Measurements from ENCODE around the gene OR2A1. TPM values are rescaled to one million over a fixed set of nuclear protein-coding genes. Genes with fewer than 3 reads are reported as not detected.
"Not testable (repeated sequence)": the region's sequence is repeated elsewhere in the genome, so short reads cannot be mapped to it uniquely, and the experiment has no call there.

OR2A1 gene
- total and polyA plus RNA-seq, 2 experiments from 2014 or later, result 0.10 to 1.6 TPM

- 0 out of 2 replicates have a peak overlapping the region, but pooled peaks have one; percentile 53 for H3K27ac ChIP-seq (ENCODE audit: low read depth)
- peaks cover 19% of the 10 kb centered on the region for H3K4me1 Mint-ChIP-seq
- H2AFZ ChIP-seq; H3K36me3 ChIP-seq (ENCODE audit: insufficient read depth); H3K4me3 Mint-ChIP-seq; H4K20me1 ChIP-seq (replicated peaks; ENCODE audit: insufficient read depth); H3K9me3 Mint-ChIP-seq; H3K36me3 Mint-ChIP-seq (ENCODE audit: low read depth); ATAC-seq; H3K27ac Mint-ChIP-seq; H3K27me3 ChIP-seq (ENCODE audit: insufficient read depth); H3K4me3 ChIP-seq; H3K27me3 Mint-ChIP-seq (ENCODE audit: insufficient read depth, low read depth, poor library complexity); H3F3A ChIP-seq (replicated peaks; ENCODE audit: low read depth); H3K4me1 ChIP-seq (ENCODE audit: insufficient read depth); H3K9me2 ChIP-seq (ENCODE audit: insufficient read depth): not testable (repeated sequence)
- H3K79me2 ChIP-seq (replicated peaks; ENCODE audit: insufficient read depth), result peaks cover 14% of the 10 kb centered on the region
- H3K4me2 ChIP-seq, result peak overlapping the region; percentile 29
- DNase-seq (ENCODE audit: low spot score), result peak; percentile 0
Measured at GRCh38 chr7:144351667-144352066, 39.4 kb downstream of the OR2A1 start.

- H3K4me2 ChIP-seq, result peak within 1 kb of the TSS; percentile 65; the same call in 1 of the 2 replicates
- H2AFZ ChIP-seq; H3K36me3 Mint-ChIP-seq (ENCODE audit: low read depth); H3K9me2 ChIP-seq (ENCODE audit: insufficient read depth); H3K27me3 Mint-ChIP-seq (ENCODE audit: insufficient read depth, low read depth, poor library complexity); DNase-seq (ENCODE audit: low spot score); H3K27ac ChIP-seq (ENCODE audit: low read depth); H3F3A ChIP-seq (replicated peaks; ENCODE audit: low read depth); H3K9me3 Mint-ChIP-seq; H3K4me1 ChIP-seq (ENCODE audit: insufficient read depth); H3K27me3 ChIP-seq (ENCODE audit: insufficient read depth); H3K36me3 ChIP-seq (ENCODE audit: insufficient read depth); H4K20me1 ChIP-seq (replicated peaks; ENCODE audit: insufficient read depth): not testable (repeated sequence)
- peaks cover 19% of the 10 kb centered on the region for H3K4me1 Mint-ChIP-seq
- H3K79me2 ChIP-seq (replicated peaks; ENCODE audit: insufficient read depth), result peaks cover 20% of the 10 kb centered on the region
- ATAC-seq, result peak; percentile 90
- peak within 1 kb of the TSS; percentile 88 for H3K4me3 Mint-ChIP-seq
- peak within 1 kb of the TSS; percentile 87 for H3K27ac Mint-ChIP-seq
- peak within 1 kb of the TSS; percentile 51 for H3K4me3 ChIP-seq
Measured at GRCh38 chr7:144355176-144355822, 43.1 kb downstream of the OR2A1 start, which contains the start of gene ARHGEF5. TSS of gene ARHGEF5 (plus strand) at chr7:144355402. CDS start at chr7:144362670, 7,268 bp downstream.

GRCh38 chr7:144356185-144356584 lies 44.0 kb downstream of the OR2A1 start:
- H3K9me3 Mint-ChIP-seq; H4K20me1 ChIP-seq (replicated peaks; ENCODE audit: insufficient read depth); H3K4me2 ChIP-seq; H3K4me3 ChIP-seq; H3K9me2 ChIP-seq (ENCODE audit: insufficient read depth); ATAC-seq; H3F3A ChIP-seq (replicated peaks; ENCODE audit: low read depth); H3K36me3 ChIP-seq (ENCODE audit: insufficient read depth); H2AFZ ChIP-seq; DNase-seq (ENCODE audit: low spot score); H3K27me3 ChIP-seq (ENCODE audit: insufficient read depth); H3K27ac Mint-ChIP-seq; H3K4me1 ChIP-seq (ENCODE audit: insufficient read depth); H3K36me3 Mint-ChIP-seq (ENCODE audit: low read depth); H3K27ac ChIP-seq (ENCODE audit: low read depth); H3K27me3 Mint-ChIP-seq (ENCODE audit: insufficient read depth, low read depth, poor library complexity); H3K4me3 Mint-ChIP-seq: not testable (repeated sequence)
- H3K79me2 ChIP-seq (replicated peaks; ENCODE audit: insufficient read depth), result peaks cover 20% of the 10 kb centered on the region
- peaks cover 17% of the 10 kb centered on the region for H3K4me1 Mint-ChIP-seq

GRCh38 chr7:144356860-144357259 lies 44.6 kb downstream of the OR2A1 start:
- not testable (repeated sequence) for ATAC-seq; H3K27me3 Mint-ChIP-seq (ENCODE audit: insufficient read depth, low read depth, poor library complexity); H3K4me1 ChIP-seq (ENCODE audit: insufficient read depth); H3K27me3 ChIP-seq (ENCODE audit: insufficient read depth); H3K27ac Mint-ChIP-seq; H3K4me3 ChIP-seq; H2AFZ ChIP-seq; DNase-seq (ENCODE audit: low spot score); H3K36me3 Mint-ChIP-seq (ENCODE audit: low read depth); H3K4me3 Mint-ChIP-seq; H3K27ac ChIP-seq (ENCODE audit: low read depth); H3K9me2 ChIP-seq (ENCODE audit: insufficient read depth); H3K9me3 Mint-ChIP-seq; H4K20me1 ChIP-seq (replicated peaks; ENCODE audit: insufficient read depth); H3F3A ChIP-seq (replicated peaks; ENCODE audit: low read depth); H3K4me2 ChIP-seq; H3K36me3 ChIP-seq (ENCODE audit: insufficient read depth)
- H3K79me2 ChIP-seq (replicated peaks; ENCODE audit: insufficient read depth), result peaks cover 17% of the 10 kb centered on the region
- H3K4me1 Mint-ChIP-seq, result peaks cover 15% of the 10 kb centered on the region

GRCh38 chr7:144362061-144362460 lies 49.8 kb downstream of the OR2A1 start:
- H3K27me3 Mint-ChIP-seq (ENCODE audit: insufficient read depth, low read depth, poor library complexity); H3K36me3 Mint-ChIP-seq (ENCODE audit: low read depth); H3K27me3 ChIP-seq (ENCODE audit: insufficient read depth); DNase-seq (ENCODE audit: low spot score); H3F3A ChIP-seq (replicated peaks; ENCODE audit: low read depth); H3K27ac Mint-ChIP-seq; H3K27ac ChIP-seq (ENCODE audit: low read depth); H3K4me3 ChIP-seq; ATAC-seq; H3K9me3 Mint-ChIP-seq; H3K4me2 ChIP-seq; H3K4me1 ChIP-seq (ENCODE audit: insufficient read depth); H4K20me1 ChIP-seq (replicated peaks; ENCODE audit: insufficient read depth); H3K4me3 Mint-ChIP-seq; H3K79me2 ChIP-seq (replicated peaks; ENCODE audit: insufficient read depth); H3K4me1 Mint-ChIP-seq; H3K9me2 ChIP-seq (ENCODE audit: insufficient read depth); H3K36me3 ChIP-seq (ENCODE audit: insufficient read depth); H2AFZ ChIP-seq: not testable (repeated sequence)

- not testable (repeated sequence) for H3K27ac Mint-ChIP-seq; H3K4me2 ChIP-seq; H3K4me3 Mint-ChIP-seq; H3K9me2 ChIP-seq (ENCODE audit: insufficient read depth); DNase-seq (ENCODE audit: low spot score); H3K36me3 Mint-ChIP-seq (ENCODE audit: low read depth); H3K27me3 Mint-ChIP-seq (ENCODE audit: insufficient read depth, low read depth, poor library complexity); H3K79me2 ChIP-seq (replicated peaks; ENCODE audit: insufficient read depth); H3K4me1 ChIP-seq (ENCODE audit: insufficient read depth); H3K4me1 Mint-ChIP-seq; H3K27me3 ChIP-seq (ENCODE audit: insufficient read depth); H2AFZ ChIP-seq; H3K36me3 ChIP-seq (ENCODE audit: insufficient read depth); H3F3A ChIP-seq (replicated peaks; ENCODE audit: low read depth); H3K4me3 ChIP-seq; H3K9me3 Mint-ChIP-seq; H3K27ac ChIP-seq (ENCODE audit: low read depth); H4K20me1 ChIP-seq (replicated peaks; ENCODE audit: insufficient read depth)
- ATAC-seq, result peak; percentile 80
Measured at GRCh38 chr7:144365523-144365922, 53.3 kb downstream of the OR2A1 start.

GRCh38 chr7:144367250-144367649 lies 55.0 kb downstream of the OR2A1 start:
- H3K4me3 Mint-ChIP-seq; DNase-seq (ENCODE audit: low spot score); H3K79me2 ChIP-seq (replicated peaks; ENCODE audit: insufficient read depth); H3K9me3 Mint-ChIP-seq; H3K36me3 ChIP-seq (ENCODE audit: insufficient read depth); H3K4me1 ChIP-seq (ENCODE audit: insufficient read depth); H3K4me3 ChIP-seq; H3K9me2 ChIP-seq (ENCODE audit: insufficient read depth); H3F3A ChIP-seq (replicated peaks; ENCODE audit: low read depth); H3K4me2 ChIP-seq; H3K27ac ChIP-seq (ENCODE audit: low read depth); H3K27me3 Mint-ChIP-seq (ENCODE audit: insufficient read depth, low read depth, poor library complexity); H3K36me3 Mint-ChIP-seq (ENCODE audit: low read depth); H3K4me1 Mint-ChIP-seq; H2AFZ ChIP-seq; H4K20me1 ChIP-seq (replicated peaks; ENCODE audit: insufficient read depth); H3K27ac Mint-ChIP-seq; H3K27me3 ChIP-seq (ENCODE audit: insufficient read depth): not testable (repeated sequence)
- peak; percentile 39 for ATAC-seq
